ENCODE results near the gene FKBP6.
"Not testable (repeated sequence)": the region's sequence is repeated elsewhere in the genome, so short reads cannot be mapped to it uniquely, and the experiment has no call there.

The FKBP6 gene

DNA sequence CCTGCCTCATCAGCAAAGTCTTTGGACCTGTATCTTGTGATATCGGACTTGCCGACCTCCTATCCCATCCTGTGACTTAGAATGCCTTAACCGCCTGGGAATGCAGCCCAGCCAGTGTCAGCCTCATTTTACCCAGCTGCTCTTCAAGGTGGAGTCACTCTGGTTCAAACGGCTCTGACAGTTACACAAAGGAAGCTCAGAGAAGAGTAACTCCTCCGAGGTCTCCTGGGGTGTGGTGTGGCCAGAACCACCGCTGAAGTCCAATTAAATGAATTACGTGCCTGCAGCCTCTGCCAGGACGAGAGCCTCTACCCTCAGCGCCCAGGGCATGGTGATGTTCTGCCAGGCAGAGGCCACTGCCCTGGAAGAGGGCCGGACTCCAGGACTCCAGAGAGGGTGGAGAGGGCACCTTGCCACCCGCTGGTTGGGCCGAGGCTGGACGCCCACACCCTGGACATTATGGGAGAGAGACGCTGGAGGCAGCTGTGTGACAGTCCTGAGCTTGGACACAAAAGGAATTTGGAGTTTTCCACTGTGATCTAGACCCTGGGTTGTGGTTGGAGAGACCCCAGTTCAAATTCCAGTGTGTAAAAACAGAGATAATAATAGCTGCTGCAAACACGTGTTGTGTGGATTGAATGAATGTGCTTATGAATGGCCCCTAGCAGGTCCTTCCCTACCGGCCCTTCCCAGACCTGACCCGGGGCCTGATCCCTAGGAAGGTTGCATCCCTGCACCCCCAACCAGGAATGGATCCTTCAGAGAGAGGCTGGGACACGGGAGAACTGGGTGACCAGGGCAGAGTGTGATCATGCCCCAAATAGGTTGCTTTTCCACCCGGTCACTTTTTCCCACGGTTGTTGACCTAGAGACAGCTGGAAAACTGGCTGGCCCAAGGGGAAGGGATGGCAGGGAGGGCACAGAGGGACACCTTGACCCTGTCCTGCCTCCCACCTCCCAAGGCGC lies 67.9 kb downstream of the FKBP6 start:
- no peak for DNase-seq

DNA sequence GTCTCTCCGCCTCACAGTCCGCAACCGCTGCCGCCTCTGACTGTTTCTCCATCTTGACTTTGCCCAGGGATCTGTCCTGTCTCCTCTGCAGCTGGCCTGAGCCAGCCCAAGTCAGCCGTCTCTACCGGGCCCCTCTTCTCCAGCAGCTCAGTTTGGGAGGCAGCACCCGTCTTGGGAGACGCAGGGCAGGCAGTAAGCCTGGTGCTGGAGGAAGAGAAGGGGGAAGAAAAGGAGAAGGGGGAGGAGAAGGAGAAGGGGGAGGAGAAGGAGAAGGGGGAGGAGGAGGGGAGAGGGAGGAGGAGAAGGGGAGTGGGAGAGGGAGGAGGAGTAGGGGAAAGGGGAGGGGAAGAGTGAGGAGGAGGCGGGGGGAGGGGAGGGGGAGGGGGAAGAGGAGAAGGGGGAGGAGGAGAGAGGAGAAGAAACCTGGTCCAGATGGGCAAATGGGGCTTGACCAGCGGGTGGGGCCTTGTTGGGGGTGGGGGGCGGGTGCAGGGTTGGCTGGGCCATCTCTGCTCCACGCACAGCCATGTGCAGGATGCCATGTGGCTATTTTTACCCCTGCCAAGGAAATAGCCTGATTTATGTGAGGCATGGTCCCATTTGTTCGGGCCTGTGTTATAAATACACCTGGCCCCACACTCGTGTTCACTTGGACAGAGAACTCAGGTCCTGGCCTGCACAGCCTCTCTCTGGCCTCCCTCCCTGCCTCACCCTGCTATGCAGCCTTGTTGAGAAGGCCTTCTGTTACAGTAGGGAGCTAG lies 69.7 kb downstream of the FKBP6 start:
- no peak for DNase-seq

DNA sequence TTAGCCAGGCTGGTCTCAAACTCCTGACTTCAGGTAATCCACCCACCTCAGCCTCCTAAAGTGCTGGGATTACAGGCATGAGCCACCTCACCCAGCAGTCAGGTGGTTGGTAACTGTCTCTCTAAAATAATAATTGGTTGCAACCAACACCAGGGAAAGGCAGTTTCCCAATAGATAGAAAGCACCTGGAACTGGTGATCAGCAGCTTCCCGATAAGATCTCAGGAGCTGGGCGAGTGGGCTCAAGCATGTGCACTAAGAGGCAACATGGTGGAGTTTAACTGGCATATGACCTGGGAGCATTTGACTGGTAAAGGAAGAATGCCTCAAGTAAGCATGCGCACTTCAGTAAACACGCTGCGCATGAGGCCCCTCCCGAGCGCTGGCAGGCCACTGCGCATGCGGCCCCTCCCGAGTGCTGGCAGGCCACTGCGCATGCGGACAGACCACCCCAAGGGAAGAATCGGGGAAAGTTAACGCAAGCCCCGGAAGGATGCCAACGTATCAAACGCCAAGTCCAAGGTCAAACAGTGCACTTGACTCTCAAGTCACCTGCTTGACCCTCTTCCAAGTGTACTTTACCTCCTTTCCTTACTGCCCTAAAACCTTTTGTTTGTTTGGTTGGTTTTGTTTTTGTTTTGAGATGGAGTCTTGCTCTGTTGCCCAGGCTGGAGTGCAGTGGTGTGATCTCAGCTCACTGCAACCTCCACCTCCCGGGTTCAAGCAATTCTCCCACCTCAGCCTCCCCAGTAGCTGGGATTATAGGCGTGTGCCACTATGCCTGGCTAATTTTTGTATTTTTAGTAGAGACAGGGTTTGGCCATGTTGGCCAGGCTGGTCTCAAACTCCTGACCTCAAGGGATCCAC lies 71.5 kb downstream of the FKBP6 start:
- peak; percentile 70 for DNase-seq

DNA sequence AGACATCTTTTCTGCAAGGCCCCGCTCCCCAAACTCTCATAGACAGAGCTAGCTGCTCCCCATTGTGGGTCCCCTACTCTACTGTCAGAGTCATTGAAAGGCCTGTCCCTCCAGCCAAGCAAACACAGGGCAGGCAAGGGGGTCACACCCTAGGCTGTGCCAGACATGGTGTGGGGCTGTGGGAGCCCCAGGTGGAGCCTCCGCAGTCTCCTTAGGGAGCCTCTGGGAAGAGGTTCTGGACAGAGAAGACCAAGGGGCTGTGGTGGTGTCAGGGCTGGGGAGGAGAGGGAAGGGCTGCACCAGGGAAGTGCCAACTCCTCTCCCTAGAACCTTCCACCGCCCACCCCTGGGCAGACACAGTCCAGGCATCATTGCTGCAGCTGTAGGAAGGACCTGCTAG lies 76.9 kb downstream of the FKBP6 start:
- not testable (repeated sequence) for DNase-seq

Measured in midbrain (tissue), 1 donor.